ENCODE measurements around the gene RASGRF1.
"Not testable (repeated sequence)": the region's sequence is repeated elsewhere in the genome, so short reads cannot be mapped to it uniquely, and the experiment has no call there.

RASGRF1 gene

DNA sequence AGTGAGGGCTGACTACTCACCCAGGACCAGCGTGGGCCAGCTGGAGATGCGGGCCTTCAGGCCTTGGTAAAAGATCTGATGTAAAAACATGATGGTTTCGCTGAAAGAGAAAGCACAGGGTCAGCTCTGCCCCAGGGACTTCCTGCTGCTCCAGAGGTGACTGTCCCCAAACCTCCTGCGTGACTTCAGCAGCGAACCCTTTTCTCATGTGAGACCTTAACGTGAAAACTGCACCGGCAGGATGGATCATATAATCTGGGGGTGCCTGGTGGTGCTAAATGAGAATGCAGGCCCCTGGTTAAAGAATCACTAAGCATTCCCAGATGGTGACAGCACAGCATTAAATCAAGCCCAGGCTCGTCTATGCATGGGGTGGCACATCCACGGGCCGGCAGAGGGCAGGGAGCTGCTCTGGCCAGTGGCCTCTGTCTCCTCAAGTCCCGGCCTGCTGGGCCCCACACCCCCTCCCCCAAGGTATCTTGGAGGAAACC, 55.4 kb downstream of the RASGRF1 start:
- no peak for DNase-seq

DNA sequence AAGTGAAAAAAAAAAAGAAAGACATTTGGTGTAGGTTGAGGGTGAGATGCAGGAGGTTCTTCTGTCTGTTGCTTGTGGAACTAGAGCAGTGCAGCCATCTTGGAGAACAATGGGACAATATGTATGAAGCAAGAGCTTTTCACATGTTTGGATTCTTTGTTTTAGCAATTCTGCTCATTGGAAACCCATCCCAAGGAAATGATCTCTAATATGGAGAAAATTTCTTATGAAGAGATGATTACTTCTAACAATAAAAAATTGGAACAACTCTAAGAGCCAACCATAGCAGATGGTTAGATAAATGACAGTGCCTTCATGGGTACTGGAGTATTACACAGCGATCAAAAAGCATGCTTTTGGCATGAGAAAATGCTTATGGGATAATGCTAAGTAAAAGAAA, 56.3 kb downstream of the RASGRF1 start:
- no peak for DNase-seq

GRCh38 chr15:79032656-79033055, 57.9 kb downstream of the RASGRF1 start:
- DNase-seq: no peak

DNA sequence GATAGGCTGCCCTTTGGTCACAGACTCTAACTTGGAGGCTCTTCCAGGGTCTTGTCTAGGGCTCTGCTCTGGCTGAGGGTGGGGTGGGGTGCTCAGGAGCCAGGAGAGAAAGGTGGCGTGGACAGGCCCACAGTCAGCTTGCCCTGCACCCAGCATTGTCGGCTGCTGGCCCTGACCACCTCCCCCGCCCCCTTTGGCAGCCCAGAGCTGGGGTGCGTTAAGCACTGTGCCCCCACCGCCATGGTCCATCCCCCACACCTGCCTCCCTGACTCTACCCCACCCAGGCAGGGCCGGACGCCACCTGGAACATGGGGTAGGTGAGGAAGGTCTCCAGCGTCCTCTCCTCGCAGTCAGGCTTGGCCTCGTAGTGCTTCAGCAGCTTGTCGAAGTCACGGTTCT, 58.8 kb downstream of the RASGRF1 start:
- no peak for DNase-seq

- DNase-seq: no peak
Observed at GRCh38 chr15:79031201-79031600, 59.4 kb downstream of the RASGRF1 start.

DNA sequence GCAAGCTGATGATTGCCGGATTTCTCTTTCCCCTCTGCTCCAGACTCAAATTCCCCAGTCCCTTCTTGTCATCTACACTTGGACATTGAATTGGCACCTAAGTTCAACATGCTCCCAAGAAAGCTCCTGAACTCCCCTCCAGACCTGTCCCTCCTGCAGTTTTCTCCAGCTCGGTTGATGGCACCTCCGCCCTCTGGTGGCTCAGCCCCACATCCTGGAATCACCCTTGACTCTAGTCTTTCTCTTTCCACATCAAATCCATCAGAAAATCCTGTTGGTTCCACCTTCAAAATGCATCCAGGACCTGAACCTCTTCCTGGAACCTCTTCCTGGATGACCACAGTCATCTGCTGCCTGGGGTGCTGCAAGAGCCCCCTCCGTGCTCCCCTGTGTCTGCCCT, 60.1 kb downstream of the RASGRF1 start:
- DNase-seq: no peak

DNA sequence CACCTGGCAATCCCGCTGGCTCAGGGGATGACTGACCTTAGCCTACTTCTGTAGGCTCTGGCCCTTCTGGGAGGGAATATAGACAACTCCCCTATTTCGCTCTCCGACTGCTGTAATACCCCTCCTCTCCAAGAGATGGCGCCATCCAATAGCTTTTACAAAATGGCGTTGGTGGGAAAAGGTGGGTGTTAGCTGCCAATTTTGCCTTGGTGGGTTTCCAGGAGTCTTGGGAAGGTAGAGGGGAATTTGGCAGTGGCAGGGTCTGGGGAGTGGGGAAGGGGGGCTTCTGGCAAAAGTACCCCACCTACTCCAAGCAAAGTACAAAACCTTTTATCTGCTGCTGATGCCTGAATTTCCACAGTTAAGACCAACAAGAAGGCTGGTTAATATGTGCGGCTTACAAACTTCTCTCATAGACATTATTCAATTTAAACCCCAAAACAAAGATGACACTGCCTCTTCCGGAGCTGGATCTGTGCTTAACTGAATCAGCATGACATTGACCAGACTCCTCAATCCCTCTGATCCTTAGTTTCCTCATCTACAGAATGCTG, 62.1 kb downstream of the RASGRF1 start:
- peak; percentile 25 for DNase-seq

- no peak for DNase-seq
Observed at GRCh38 chr15:79027532-79028410, 62.8 kb downstream of the RASGRF1 start.

- DNase-seq: no peak
Observed at GRCh38 chr15:79025802-79026201, 64.8 kb downstream of the RASGRF1 start.

DNA sequence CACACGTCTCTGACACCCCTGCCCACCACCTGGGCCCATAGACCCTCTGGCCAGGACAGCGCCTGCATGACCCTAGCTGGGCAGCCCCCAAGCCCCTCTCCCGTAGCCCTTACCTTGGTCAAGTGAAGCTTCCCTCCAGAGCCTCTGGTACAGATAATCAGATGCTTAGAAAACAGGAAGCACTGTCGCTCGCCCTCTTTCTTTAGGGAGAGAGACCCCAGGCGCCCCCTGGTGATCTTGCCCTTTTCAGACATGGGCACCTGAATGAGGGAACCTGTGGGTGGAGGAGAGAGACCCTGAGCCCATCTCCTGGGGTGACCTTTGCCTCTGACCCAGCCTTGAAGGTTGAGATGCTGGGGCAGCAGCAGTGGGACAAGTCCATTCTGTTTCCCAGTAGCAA, 65.4 kb downstream of the RASGRF1 start:
- no peak for DNase-seq

DNA sequence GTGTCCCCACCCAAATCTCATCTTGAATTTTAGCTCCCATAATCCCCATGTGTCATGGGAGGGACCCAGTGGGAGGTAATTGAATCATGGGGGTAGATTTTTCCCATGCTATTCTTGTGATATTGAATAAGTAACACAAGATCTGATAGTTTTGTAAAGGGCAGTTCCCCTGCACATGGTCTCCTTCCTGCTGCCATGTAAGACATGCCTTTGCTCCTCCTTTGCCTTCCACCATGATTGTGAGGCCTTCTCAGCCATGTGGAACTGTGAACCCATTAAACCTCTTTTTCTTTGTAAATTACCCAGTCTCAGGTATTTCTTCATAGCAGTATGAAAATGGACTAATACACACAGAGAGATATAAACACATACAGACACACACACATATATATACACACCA, 66.1 kb downstream of the RASGRF1 start:
- not testable (repeated sequence) for DNase-seq

DNA sequence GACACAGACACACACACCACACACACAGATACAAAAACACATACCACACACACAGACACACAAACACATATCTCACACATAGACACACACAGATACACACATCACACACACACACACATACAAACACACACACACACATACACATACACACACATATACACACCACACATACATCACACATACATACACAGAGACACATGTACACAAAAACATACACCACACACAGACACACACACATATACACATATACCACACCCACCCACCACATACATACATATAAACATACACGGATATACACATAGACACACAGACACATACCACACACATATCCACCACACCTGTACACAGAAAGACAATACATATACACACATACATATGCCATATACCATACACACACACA, 66.7 kb downstream of the RASGRF1 start:
- no peak for DNase-seq

GRCh38 chr15:79023546-79023890, 67.1 kb downstream of the RASGRF1 start:
- DNase-seq: no peak

DNA sequence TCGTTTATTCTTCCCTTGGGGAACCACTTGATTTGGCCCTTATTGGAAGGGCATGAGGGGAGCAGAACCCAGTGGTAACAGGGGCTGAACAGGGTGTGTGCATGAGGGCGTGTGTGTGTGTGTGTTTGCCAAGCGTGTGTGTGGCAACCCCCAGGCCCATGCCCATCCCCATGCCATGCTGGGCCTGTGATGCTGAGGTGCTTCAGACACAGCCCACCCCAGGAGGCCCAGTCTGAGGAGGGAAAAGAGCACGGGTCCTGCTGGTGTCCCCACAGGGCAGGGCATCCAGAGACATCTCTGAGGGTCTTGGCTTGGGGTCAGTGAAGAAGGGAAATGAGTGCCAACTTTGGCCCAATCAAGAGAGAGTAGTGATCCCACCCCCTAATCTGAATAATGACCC, 71.6 kb downstream of the RASGRF1 start:
- no peak for DNase-seq

- no peak for DNase-seq
Observed at GRCh38 chr15:79017953-79018352, 72.6 kb downstream of the RASGRF1 start.

- DNase-seq: no peak
Observed at GRCh38 chr15:79016527-79017170, 73.9 kb downstream of the RASGRF1 start.

GRCh38 chr15:79015416-79015815, 75.2 kb downstream of the RASGRF1 start:
- DNase-seq: no peak

DNA sequence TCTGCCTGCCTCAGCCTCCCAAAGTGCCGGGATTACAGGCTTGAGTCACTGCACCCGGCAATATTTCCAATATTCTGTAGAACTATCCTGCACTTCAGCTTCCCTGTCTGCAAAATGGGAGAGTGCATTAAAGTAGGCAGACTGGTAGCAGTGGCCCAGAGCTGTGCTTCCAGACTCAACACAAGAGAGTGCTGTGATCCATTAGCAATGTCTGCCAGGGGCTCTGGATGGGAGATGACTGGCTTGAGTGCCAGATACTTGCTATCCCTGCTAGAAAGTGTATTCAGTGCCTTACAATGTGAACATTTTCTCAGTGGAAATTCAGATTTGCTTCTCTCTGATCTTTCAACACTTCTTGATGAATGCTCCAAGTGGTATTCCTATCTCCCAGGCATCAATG, 80.3 kb downstream of the RASGRF1 start:
- DNase-seq: no peak

- DNase-seq: no peak
Observed at GRCh38 chr15:79009379-79009778, 81.2 kb downstream of the RASGRF1 start.

GRCh38 chr15:79008659-79009058, 81.9 kb downstream of the RASGRF1 start:
- DNase-seq: no peak

- no peak for DNase-seq
Observed at GRCh38 chr15:79007066-79007465, 83.5 kb downstream of the RASGRF1 start.

DNA sequence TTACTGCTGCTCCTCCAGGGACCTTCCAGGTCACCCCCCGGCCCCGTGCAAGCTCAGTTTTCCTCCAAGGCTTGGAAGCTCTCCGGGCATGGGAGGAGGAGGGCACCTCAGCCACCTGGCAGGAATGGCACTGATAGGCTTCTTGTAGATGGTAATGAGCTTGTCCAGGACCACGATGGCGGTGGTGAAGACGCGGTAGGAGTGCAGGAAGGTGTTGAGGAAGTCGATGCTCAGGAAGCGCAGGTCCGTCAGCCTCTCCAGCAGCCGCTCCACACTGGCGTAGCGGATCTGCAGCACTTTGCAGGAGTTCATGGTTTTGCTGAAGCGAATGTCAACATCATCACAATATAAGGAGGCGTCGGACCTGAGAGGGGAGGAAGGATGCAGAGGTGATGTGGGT, 84.5 kb downstream of the RASGRF1 start:
- DNase-seq: no peak

GRCh38 chr15:79004336-79004735, 86.2 kb downstream of the RASGRF1 start:
- no peak for DNase-seq

DNA sequence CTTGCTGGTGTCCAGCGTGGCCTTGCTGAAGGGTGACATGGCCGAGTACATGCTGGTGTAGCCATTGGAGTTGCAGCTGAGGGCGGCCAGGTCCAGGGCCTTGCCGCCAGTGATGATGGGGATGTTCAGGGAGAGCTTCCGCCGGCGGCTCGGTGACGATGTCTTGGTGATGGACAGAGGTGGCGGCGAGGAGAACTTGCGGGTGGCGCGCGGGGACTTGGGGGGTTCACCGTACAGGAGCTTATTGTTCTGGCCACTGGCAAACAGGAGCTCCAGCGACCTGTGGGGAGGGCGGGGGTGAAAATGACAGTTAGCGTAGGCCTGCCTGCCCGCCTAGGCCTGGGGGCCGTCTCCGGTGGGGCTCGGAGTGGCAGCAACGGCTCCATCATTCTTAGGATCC, 86.7 kb downstream of the RASGRF1 start:
- no peak for DNase-seq

Measured in NCI-H1694 treated with DMSO at 0.1 percent for 48 hours (cell line).